Liver (tissue), 3 donors: ENCODE results near the gene STX7.

Source experiments
- ATF3 ChIP-seq: IDR thresholded peaks from 2 replicates; pipeline ENCODE4 v1.6.1; 2016; ENCODE audit warnings: antibody characterized with exemption
- CTCF ChIP-seq: fragments of 150-350 bp; IDR thresholded peaks from 2 replicates; pipeline ENCODE4 v1.5.1; 2017; ENCODE audit warnings: improper control_type of control experiment, low read depth, low read length; ENCODE audit not compliant: missing input control
- EGR1 ChIP-seq, 2 donors: IDR thresholded peaks; 2 replicates each; pipeline ENCODE4 v1.6.1; 2016 to 2018; ENCODE audit warnings: antibody characterized with exemption in 2 of 2, low read depth in 2 of 2
- JUND ChIP-seq, 2 donors: IDR thresholded peaks; 2 replicates each; pipeline ENCODE4 v1.6.1; 2016; ENCODE audit warnings: antibody characterized with exemption in 2 of 2
- MAX ChIP-seq: IDR thresholded peaks from 2 replicates; pipeline ENCODE4 v1.6.1; 2016; ENCODE audit warnings: antibody characterized with exemption
- RAD21 ChIP-seq, 2 donors: IDR thresholded peaks; 2 replicates each; pipeline ENCODE4 v1.6.1; 2016; ENCODE audit warnings: antibody characterized with exemption in 2 of 2, mild to moderate bottlenecking in 2 of 2
- REST ChIP-seq: IDR thresholded peaks from 2 replicates; pipeline ENCODE4 v1.6.1; 2016; ENCODE audit warnings: antibody characterized with exemption, mild to moderate bottlenecking
- SP1 ChIP-seq: IDR thresholded peaks from 2 replicates; pipeline ENCODE4 v1.6.1; 2018; ENCODE audit warnings: antibody characterized with exemption, mild to moderate bottlenecking
- TAF1 ChIP-seq: conservative IDR thresholded peaks from 2 replicates; pipeline ENCODE4 v1.6.1; 2016; ENCODE audit warnings: antibody characterized with exemption, mild to moderate bottlenecking
- YY1 ChIP-seq: IDR thresholded peaks from 2 replicates; pipeline ENCODE4 v1.6.1; 2016; ENCODE audit warnings: antibody characterized with exemption, mild to moderate bottlenecking
- donor health status: healthy.
- donor health status: healthy.

GRCh38 chr6:132548746-132549463 is 36.0 kb upstream of the STX7 start:
- TF ChIP-seq CTCF (no peak), MAX (no peak), RAD21 (IDR thresholded peaks at IDR 0.05) (no peak), SP1 (no peak), REST (no peak), ATF3 (no peak), JUND (IDR thresholded peaks at IDR 0.05) (no peak), EGR1 (IDR thresholded peaks at IDR 0.05; ENCODE audit: low read depth in 2 of 2) (no peak), TAF1 (no peak), YY1 (no peak)
